Stimulated activated CD8-positive, alpha-beta memory T cell treated with anti-CD3 and anti-CD28 coated beads, Interleukin-2, amount 100 ng/mL, for 1 hour (primary cell): Measurements from ENCODE around the gene ITPR2.
"Not testable (repeated sequence)": the region's sequence is repeated elsewhere in the genome, so short reads cannot be mapped to it uniquely, and the experiment has no call there.

Experiments used
- DNase-seq, 2 donors: peaks; one replicate each; pipeline ENCODE4 v3.0.0-alpha.2; 2020; ENCODE audit warnings: low read depth in 2 of 2

ITPR2 gene

DNA sequence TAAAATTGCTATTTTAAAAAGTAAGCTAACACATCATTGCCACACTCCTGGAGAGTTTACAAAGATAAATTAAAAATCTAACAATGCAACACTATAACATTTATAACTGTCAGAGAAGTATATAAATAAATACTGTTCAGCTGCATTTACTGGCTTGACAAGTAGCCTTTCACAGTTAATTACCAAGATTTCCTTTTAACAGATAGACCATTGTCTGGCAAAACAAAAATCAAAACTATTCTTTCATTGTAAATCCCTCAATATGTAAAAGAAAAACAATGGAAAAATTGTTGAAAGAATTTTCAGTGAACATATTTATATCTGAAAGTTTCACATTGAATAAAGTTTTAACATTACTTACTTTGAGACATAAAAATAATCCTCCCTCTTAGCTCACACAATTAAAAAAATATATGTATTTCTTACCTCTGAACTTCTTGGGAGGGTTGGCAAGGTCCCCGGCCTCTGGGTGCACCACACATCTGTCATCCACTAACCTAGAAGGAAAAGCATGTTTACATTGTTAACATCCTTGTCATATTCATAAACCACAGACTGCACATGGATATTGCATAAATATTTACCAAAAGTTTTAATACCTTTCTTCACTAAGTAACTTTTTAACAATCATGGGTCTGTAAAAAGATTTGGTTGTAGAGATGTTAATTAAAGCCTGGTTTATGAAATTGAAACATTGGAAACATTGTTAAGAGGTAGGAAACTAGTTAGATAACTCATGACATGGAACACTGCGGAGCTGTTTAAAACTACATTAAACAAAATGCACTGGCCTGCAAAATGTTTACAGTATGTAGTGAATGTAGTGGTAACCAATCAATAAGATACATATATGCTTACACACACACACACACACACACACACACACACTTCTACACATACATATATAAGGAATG, 43.0 kb downstream of the ITPR2 start:
- DNase-seq: no peak

DNA sequence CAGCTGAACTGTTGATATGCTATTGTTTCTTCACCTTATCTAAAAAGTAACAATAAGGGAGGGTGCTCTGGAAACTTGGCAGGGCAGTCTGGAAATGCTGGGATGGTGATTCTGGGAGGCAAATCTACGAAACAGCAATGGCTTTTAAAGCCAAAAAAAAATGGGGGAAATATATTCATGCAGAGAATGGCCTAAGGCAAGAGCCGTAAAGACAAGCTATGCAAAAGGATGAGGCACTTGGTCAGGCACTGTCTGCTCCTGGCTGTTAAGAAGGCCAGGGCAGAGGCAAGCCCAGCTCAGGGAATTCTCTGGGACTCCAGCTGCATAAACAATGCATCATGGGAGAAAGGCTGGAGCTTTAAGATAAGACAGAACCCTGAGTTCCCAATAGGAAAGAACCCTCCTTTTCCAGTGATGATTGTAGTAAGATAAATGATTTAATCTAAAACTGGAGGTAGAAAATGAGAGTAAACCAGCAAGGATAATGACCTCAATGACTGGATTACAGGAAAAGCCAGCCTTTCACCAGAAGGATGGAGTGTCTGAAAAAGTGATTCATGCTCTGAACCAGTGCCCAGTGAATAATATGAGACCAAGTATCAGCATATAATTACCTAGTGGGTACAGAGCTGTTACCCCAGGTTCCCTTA, 46.0 kb downstream of the ITPR2 start:
- DNase-seq: no peak

DNA sequence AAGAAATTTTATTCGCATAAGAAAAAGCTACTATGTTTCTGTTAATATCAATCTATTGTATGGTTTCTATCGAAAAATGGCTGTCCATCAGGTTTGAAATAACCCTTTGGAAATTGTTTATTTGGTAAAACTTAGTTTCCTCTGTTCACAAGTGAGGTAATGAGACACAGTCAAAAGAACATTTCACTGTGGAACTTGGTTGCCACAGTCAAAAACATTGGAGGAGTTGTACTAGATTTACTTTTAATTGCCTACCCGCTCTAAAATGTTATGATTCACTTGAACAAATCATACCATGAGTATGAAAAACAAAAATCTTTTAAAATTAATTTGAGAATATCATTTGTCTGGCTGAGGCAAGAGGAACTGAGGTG, 46.5 kb downstream of the ITPR2 start:
- DNase-seq: no peak

- not testable (repeated sequence) for DNase-seq
Measured at GRCh38 chr12:26783816-26784379, 49.1 kb downstream of the ITPR2 start.

- no peak for DNase-seq
Measured at GRCh38 chr12:26783131-26783526, 49.9 kb downstream of the ITPR2 start.

- no peak for DNase-seq
Measured at GRCh38 chr12:26782372-26783130, 50.4 kb downstream of the ITPR2 start.

- DNase-seq: not testable (repeated sequence)
Measured at GRCh38 chr12:26780656-26781055, 52.3 kb downstream of the ITPR2 start.

DNA sequence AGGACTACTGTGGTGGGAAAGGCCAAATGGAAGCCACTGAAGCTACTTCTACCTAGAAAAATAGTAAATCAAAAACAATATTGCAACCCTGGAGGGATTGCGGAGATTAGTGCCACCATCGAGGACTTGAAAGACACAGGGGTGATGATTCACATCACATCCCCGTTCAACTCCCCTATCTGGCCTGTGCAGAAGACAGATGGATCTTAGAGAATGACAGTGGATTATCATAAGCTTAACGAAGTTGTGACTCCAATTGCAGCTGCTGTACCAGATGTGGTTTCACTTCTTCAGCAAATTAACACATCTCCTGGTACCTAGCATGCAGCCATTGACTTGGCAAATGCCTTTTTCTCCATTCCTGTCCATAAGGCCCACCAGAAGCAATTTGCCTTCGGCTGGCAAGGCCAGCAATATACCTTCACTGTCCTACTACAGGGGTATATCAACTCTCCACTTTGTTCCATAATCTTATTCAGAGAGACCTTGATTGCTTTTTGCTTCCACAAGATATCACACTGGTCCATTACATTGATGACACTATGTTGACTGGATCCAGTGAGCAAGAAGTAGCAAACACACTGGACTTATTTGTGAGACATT, 54.7 kb downstream of the ITPR2 start:
- DNase-seq: not testable (repeated sequence)

GRCh38 chr12:26777236-26777635, 55.8 kb downstream of the ITPR2 start:
- DNase-seq: no peak

DNA sequence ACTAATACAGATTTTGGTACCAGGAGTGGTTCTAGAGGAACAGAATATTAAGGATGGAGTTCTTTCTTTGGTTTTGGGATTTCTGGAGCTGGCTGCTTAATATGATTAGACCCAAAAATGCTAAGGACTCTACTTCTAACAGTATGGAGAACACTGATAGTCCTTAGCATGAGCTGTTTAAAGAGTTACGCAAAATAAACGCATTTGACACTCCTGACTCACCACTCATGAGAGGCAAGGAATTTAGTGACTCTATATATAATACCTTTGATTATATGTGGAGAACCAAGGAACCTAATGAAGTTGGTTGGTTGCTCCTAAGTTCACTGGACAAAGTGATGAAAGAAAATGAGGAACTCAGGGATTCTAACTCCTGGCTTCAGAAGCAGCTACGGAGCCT, 57.0 kb downstream of the ITPR2 start:
- not testable (repeated sequence) for DNase-seq

DNA sequence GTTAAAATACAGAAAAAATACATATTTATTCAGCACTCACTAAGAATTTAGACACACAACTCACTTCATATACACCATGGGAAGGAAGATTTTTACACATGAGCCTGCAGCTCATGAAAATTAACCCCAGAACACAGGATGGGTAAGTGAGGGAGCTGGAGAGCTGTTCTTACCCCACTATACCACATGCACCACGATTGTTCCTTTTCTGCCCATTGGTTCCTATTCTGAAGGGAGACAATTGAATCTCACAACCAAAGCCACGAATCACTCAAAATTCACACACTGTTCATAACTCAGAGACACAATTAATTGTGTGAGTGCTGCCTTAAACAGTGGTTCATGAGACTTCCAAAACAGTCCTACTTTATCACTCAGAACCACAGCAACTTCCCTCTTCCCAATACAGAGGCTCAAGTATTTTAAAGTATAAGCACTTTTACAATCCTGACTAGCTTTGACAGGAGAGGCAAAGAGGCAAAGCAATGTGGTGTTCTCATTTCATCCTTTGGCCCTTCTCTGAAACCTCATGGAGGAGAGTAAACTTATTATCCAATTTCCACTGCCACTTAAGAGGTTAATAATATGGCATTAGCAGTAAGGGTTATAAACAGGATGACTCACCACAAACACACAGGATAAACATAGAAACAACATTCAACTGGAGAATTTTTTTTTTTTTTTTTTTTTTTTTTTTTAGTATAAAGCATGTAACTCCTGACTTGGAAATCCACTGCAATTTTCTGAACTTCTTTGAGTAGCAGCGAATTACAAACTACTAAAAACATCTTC, 59.5 kb downstream of the ITPR2 start:
- DNase-seq: no peak

- no peak for DNase-seq
Measured at GRCh38 chr12:26771861-26772260, 61.1 kb downstream of the ITPR2 start.

DNA sequence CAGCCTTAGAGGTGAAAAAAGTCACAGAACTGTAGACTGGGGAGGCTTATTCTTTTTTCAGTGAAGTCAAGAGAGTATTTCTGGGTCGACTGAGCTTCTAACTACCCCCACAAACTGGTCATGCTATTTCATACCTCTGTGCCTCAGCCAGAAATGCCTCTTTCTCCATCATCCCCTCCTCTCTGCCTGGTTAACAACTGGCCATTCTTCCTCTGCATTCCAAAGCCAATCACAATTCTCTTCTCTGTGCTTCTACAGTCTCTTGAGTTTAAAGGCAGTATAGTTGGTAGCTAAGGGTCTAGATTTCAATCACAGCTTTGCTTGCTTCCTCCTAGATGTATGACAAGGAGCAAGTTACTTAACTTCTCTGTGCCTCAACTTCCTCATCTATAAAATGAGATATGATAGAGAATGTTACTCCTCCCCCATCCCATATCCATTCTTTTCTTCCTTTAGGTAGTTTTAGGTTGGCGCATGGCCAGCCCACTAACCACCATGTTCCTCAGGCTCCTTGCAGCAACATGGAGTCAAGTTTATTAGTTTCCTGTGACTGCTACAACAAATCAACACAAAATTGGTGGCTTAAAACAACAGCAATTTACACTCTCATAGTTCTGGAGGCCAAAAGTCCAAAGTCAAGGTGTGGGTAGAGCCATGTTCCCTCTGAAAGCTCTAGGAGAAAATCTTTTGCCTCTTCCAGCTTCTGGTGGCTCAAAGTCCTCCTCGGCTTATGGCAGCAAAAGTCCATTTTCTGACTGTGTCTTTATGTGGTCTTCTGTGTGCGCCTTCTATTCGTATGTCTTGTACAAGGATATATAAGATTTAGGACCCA, 62.5 kb downstream of the ITPR2 start:
- no peak for DNase-seq

DNA sequence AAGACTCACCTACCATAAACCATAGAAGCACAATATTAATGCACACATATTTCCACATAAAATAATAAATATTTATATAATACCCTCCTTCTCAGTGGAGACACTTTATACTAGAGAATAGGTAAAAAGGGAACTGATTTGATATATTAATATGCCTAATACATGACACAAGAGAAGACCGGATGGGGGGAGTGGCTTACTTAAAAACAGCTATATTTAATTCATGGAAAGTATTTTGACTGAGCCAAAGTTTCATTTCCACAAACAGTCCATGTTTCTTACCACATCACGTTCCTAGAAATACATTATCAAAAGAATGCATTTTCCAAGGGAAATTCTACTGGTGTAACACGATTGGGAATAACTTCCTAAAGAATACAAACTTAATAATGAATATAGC, 63.4 kb downstream of the ITPR2 start:
- no peak for DNase-seq

GRCh38 chr12:26768611-26769603, 64.1 kb downstream of the ITPR2 start:
- DNase-seq: no peak

GRCh38 chr12:26767865-26768264, 65.1 kb downstream of the ITPR2 start:
- DNase-seq: no peak

GRCh38 chr12:26767116-26767515, 65.9 kb downstream of the ITPR2 start:
- no peak for DNase-seq

GRCh38 chr12:26762186-26762585, 70.8 kb downstream of the ITPR2 start:
- DNase-seq: no peak

DNA sequence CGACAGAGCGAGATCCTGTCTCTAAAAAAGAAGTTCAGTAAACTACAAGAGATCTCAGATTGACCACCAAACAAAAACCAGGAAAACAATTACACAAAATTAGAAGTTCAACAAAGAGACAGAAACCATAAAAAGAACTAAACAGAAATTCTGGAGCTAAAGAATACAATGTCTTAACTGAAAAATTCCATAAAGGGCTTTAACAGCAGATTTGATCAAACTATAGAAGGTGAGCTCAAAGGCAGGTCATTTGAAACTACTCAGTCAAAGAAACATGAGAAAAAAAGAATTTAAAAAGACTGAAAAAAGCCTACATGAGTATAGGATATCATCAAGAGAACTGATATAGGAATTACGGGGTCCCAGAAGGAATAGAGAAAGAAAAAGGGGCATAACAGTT, 71.2 kb downstream of the ITPR2 start:
- DNase-seq: no peak
